Prostate gland (tissue), 2 donors: ENCODE data around the gene SEMA3A.

Experiments
- POLR2A ChIP-seq: fragments of 450-650 bp; IDR thresholded peaks from one replicate; pipeline ENCODE4 v1.6.1; 2016; ENCODE audit warnings: antibody characterized with exemption, mild to moderate bottlenecking
- TF ChIP-seq, protein P1 (sequence below), 4 experiments: fragments of 200-600 bp in 2 of 4; fragments of 450-650 bp in 2 of 4; sonication (generic) in 2 of 4; IDR thresholded peaks; 1 replicate in 3 of 4; 2 replicates in 1 of 4; pipeline ENCODE4 v1.5.1; 2016 to 2019; ENCODE audit warnings: antibody characterized with exemption in 4 of 4, mild to moderate bottlenecking in 2 of 4, moderate library complexity in 2 of 4

DNA sequence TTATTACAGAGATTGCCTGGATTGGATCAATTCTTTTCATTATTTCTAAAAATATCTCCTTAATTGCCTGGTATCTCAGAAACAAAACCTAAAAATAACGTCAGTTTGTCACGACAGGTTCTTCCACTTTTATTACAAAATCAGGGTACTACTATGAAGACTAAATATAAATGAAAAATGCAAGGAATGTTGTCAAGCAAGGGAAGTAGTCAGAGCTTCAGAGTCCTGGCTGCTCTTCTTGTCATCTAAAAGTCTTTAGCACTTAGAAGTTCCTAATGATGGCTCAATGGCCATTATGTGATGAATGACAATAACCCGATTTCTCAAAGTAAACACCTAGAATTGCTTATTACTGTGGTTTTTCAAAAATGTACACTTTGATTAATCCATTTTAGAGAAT is 192.2 kb downstream of the SEMA3A start:
- TF ChIP-seq, protein P1, sequence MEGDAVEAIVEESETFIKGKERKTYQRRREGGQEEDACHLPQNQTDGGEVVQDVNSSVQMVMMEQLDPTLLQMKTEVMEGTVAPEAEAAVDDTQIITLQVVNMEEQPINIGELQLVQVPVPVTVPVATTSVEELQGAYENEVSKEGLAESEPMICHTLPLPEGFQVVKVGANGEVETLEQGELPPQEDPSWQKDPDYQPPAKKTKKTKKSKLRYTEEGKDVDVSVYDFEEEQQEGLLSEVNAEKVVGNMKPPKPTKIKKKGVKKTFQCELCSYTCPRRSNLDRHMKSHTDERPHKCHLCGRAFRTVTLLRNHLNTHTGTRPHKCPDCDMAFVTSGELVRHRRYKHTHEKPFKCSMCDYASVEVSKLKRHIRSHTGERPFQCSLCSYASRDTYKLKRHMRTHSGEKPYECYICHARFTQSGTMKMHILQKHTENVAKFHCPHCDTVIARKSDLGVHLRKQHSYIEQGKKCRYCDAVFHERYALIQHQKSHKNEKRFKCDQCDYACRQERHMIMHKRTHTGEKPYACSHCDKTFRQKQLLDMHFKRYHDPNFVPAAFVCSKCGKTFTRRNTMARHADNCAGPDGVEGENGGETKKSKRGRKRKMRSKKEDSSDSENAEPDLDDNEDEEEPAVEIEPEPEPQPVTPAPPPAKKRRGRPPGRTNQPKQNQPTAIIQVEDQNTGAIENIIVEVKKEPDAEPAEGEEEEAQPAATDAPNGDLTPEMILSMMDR (IDR thresholded peaks at IDR 0.05) = no peak
- TF ChIP-seq POLR2A = no peak
